ENCODE results near the gene ERFE. TPM values are rescaled to one million over a fixed set of nuclear protein-coding genes. Genes with fewer than 3 reads are reported as not detected.

The ERFE gene
- total RNA-seq, 2 donors from 2014 or later = 1.3 to 1.5 TPM

DNA sequence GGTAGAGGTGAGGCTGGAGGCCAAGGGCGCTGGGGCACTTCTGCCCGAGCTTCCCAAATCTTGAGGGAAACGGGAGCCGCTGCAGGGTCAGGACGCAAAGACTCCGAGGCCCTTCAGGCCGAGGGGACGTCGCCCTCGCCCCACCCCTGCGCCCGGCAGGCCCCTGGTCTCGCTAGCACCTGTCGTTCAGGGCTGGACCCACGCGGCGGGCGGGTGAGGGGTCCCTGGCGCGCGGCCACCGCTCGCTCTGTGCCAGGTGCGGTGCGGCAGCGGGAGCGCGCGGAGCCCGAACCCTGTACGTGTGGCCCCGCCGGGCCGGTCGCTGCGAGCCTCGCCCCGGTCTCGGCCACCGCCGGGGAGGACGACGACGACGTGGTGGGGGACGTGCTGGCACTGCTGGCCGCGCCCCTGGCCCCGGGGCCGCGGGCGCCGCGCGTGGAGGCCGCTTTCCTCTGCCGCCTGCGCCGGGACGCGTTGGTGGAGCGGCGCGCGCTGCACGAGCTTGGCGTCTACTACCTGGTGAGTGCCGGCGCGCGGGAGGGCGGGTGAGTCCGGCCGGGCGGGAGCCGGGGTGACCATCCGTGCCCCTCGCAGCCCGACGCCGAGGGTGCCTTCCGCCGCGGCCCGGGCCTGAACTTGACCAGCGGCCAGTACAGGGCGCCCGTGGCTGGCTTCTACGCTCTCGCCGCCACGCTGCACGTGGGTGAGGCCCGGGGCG is 4.9 kb downstream of the ERFE start:
- Histone ChIP-seq H3K27me3 (replicated peaks; ENCODE audit: insufficient read depth) (no peaks in the 10 kb centered on the region), H3K4me3 (peak overlapping the region; percentile 60), H3K36me3 (no peaks in the 10 kb centered on the region), H3K27ac (no peak overlapping the region), H3K9me3 (no peaks in the 10 kb centered on the region), H3K4me1 (ENCODE audit: control insufficient read depth in 1 of 2, low read depth in 2 of 2) (peaks cover 0 to 34% of the 10 kb centered on the region in 2 donors)
- no peak for ATAC-seq (ENCODE audit: insufficient number of reproducible peaks, low FRiP score, low read depth)
- TF ChIP-seq, protein P1, sequence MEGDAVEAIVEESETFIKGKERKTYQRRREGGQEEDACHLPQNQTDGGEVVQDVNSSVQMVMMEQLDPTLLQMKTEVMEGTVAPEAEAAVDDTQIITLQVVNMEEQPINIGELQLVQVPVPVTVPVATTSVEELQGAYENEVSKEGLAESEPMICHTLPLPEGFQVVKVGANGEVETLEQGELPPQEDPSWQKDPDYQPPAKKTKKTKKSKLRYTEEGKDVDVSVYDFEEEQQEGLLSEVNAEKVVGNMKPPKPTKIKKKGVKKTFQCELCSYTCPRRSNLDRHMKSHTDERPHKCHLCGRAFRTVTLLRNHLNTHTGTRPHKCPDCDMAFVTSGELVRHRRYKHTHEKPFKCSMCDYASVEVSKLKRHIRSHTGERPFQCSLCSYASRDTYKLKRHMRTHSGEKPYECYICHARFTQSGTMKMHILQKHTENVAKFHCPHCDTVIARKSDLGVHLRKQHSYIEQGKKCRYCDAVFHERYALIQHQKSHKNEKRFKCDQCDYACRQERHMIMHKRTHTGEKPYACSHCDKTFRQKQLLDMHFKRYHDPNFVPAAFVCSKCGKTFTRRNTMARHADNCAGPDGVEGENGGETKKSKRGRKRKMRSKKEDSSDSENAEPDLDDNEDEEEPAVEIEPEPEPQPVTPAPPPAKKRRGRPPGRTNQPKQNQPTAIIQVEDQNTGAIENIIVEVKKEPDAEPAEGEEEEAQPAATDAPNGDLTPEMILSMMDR (IDR thresholded peaks at IDR 0.05) = no peak
- no peak for DNase-seq (ENCODE audit: low spot score)

DNA sequence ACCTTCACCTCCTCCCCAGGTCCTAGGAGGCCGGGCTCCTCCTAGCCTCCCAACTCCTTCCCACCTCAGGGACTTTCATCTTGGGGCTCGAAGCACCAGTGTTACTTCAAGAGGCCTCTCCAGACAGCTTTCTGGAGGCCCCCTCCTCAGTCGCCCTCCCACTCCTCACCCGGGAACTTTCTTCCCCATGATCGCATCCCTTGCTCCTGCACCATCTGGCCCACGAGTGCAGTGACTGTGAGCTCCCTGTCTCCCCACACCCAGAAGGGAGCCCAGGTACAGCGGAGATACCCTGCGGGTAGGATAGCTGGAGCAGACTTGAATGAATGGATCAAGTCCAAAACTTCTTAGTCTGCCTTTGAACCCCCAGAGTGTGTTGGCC is 6.1 kb downstream of the ERFE start:
- Histone ChIP-seq H3K9me3 (no peaks in the 10 kb centered on the region), H3K27me3 (replicated peaks; ENCODE audit: insufficient read depth) (no peaks in the 10 kb centered on the region), H3K27ac (no peak overlapping the region), H3K36me3 (no peaks in the 10 kb centered on the region), H3K4me3 (no peak overlapping the region), H3K4me1 (ENCODE audit: control insufficient read depth in 1 of 2, low read depth in 2 of 2) (peaks cover 6 to 41% of the 10 kb centered on the region in 2 donors)
- TF ChIP-seq, protein P1 (IDR thresholded peaks at IDR 0.05) = no peak
- no peak for DNase-seq (ENCODE audit: low spot score)
- no peak for ATAC-seq (ENCODE audit: insufficient number of reproducible peaks, low FRiP score, low read depth)

DNA sequence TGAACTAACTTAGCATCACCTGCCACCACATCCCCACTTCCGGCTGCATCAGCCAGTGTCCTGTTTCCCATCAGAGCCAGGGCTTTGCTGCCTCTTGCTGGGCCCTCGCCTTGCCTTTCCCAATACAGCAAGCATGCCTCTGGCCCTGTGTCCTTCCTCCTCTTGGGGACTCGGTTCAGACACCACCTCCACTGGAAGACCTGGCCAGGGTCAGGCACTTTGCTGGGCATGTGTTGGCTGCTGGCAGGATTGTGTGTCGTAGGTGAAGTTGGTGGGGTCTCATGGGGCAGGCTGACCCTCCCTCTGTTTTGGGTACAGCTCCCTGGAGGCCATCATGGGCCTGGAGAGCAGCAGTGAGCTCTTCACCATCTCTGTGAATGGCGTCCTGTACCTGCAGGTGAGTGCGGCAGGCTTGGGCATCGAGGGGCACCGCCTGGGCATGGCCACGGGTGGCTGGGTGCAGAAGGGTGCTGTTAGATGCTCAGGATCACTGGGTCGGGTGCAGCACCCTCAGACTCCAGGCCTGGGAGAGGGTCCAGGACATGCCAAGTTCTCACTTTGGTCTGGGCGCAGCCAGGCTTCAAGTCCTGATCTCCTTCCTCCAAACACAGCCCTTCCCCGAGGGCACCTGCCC is 6.6 kb downstream of the ERFE start:
- H3K27me3 ChIP-seq (replicated peaks; ENCODE audit: insufficient read depth) = no peaks in the 10 kb centered on the region
- ATAC-seq (ENCODE audit: insufficient number of reproducible peaks, low FRiP score, low read depth) (no peak), DNase-seq (ENCODE audit: low spot score) (no peak)
- TF ChIP-seq, protein P1 (IDR thresholded peaks at IDR 0.05) = no peak
- H3K9me3 ChIP-seq = no peaks in the 10 kb centered on the region
- H3K36me3 ChIP-seq = no peaks in the 10 kb centered on the region
- H3K4me1 ChIP-seq (ENCODE audit: control insufficient read depth in 1 of 2, low read depth in 2 of 2) = peaks cover 11 to 47% of the 10 kb centered on the region in 2 donors
- no peak overlapping the region for H3K27ac ChIP-seq
- no peak overlapping the region for H3K4me3 ChIP-seq

DNA sequence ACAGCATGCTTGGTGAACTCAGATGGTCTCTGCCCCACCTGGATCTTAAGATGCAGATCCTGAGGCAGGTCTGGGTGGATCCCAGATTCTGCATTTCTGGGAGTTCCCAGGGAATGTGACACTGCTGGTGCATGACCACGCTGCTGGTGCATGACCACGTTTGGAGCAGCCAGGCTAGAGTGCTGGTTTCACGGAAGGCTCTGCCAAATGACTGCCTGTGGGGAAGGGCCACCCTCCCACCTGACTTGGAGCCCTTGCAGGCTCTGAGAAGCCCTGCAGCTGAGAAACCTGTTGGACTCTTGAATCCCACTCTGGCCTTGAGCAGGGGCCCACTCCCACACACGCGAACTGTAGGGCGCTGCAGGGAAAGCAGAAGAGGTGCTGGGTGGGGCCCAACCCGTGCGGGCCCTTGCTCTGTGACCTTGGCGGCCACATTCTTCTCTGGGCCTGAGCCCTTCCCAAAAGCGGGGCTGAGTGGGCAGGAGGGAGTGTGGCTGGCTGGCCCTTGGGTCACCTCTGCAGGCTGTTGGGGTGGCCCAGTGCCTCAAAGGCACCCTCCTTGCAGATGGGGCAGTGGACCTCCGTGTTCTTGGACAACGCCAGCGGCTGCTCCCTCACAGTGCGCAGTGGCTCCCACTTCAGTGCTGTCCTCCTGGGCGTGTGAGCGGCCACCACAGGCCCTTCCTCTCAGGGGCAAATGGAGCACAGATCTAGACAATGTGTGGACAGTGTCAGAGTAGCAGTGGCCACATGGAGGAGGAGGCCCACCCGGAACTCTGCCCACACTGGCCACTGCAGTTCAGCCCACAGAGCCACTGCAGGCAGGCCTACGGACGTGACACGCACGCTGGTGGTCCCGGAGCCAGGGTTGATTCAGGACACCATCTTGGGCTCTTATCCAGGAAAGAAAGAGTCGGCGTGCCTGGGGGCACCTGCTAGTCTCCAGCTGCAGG is 7.9 kb downstream of the ERFE start:
- no peak overlapping the region for H3K27ac ChIP-seq
- H3K4me3 ChIP-seq = no peak overlapping the region
- H3K36me3 ChIP-seq = no peaks in the 10 kb centered on the region
- TF ChIP-seq, protein P1 (IDR thresholded peaks at IDR 0.05) = no peak
- peaks cover 20 to 59% of the 10 kb centered on the region in 2 donors for H3K4me1 ChIP-seq (ENCODE audit: control insufficient read depth in 1 of 2, low read depth in 2 of 2)
- no peak for DNase-seq (ENCODE audit: low spot score)
- no peaks in the 10 kb centered on the region for H3K27me3 ChIP-seq (replicated peaks; ENCODE audit: insufficient read depth)
- no peaks in the 10 kb centered on the region for H3K9me3 ChIP-seq
- no peak for ATAC-seq (ENCODE audit: insufficient number of reproducible peaks, low FRiP score, low read depth)

DNA sequence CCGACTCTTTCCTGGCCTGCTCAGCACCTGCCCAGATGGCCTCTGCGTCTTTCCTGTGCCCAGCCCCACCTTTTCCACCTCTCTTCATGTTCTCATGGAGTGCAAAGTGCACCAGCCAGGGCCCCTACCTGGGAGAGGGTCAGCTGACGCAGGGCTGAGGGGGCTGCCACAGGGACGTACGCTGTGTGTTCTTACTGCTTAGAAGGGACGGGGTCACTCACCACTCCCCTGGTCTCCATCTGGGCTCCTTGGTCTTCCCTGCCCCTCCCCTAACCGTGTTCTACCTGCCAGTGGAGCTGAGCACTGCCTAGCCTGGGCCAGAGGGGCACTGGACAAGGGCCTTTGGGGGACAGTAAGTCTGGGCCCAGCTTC is 8.6 kb downstream of the ERFE start:
- no peak for ATAC-seq (ENCODE audit: insufficient number of reproducible peaks, low FRiP score, low read depth)
- no peaks in the 10 kb centered on the region for H3K9me3 ChIP-seq
- TF ChIP-seq, protein P1 (IDR thresholded peaks at IDR 0.05) = no peak
- H3K4me3 ChIP-seq = no peak overlapping the region
- DNase-seq (ENCODE audit: low spot score) = no peak
- peaks cover 2% of the 10 kb centered on the region for H3K36me3 ChIP-seq
- no peak overlapping the region for H3K27ac ChIP-seq
- peaks cover 22 to 64% of the 10 kb centered on the region in 2 donors for H3K4me1 ChIP-seq (ENCODE audit: control insufficient read depth in 1 of 2, low read depth in 2 of 2)
- no peaks in the 10 kb centered on the region for H3K27me3 ChIP-seq (replicated peaks; ENCODE audit: insufficient read depth)
